Effector memory CD8-positive, alpha-beta T cell (primary cell): ENCODE measurements around the gene MMS19.
"Not testable (repeated sequence)": the region's sequence is repeated elsewhere in the genome, so short reads cannot be mapped to it uniquely, and the experiment has no call there.

Experiments used
- ATAC-seq: fragments of 150-1000 bp; cut with Tn5 transposase; replicated peaks from 2 replicates; pipeline ENCODE4 v1.10.0; 2021; ENCODE audit warnings: mild to moderate bottlenecking, moderate library complexity
- DNase-seq, 3 experiments: peaks; one replicate each; pipeline ENCODE4 v3.0.0; 2021
- H3K27ac Mint-ChIP-seq, 2 donors: one replicate each; pipeline ENCODE4 v1.8.0; 2022; ENCODE audit warnings: mild to moderate bottlenecking in 2 of 2, mixed read lengths in 2 of 2, moderate library complexity in 2 of 2
- H3K27me3 Mint-ChIP-seq, 2 donors: one replicate each; pipeline ENCODE4 v1.8.0; 2022; ENCODE audit warnings: mixed read lengths in 2 of 2
- H3K36me3 Mint-ChIP-seq: one replicate; pipeline ENCODE4 v1.8.0; 2022; ENCODE audit warnings: mild to moderate bottlenecking, moderate library complexity, mixed read lengths; ENCODE audit not compliant: insufficient read depth
- H3K4me1 Mint-ChIP-seq, 2 donors: one replicate each; pipeline ENCODE4 v1.8.0; 2022; ENCODE audit warnings: low read depth in 2 of 2, mixed read lengths in 2 of 2
- H3K4me3 Mint-ChIP-seq, 2 donors: one replicate each; pipeline ENCODE4 v1.8.0; 2022; ENCODE audit warnings: mild to moderate bottlenecking in 2 of 2, mixed read lengths in 2 of 2, moderate library complexity in 2 of 2
- H3K9me3 Mint-ChIP-seq, 2 donors: one replicate each; pipeline ENCODE4 v1.8.0; 2022; ENCODE audit warnings: mixed read lengths in 2 of 2

MMS19 gene

GRCh38 chr10:97435211-97435610, 63.0 kb downstream of the MMS19 start:
- H3K27ac Mint-ChIP-seq = peak overlapping the region in 1 of 2 donors; percentile 44
- H3K36me3 Mint-ChIP-seq = peaks cover 81% of the 10 kb centered on the region
- no peak for ATAC-seq
- H3K27me3 Mint-ChIP-seq = no peaks in the 10 kb centered on the region
- no peak for DNase-seq
- no peaks in the 10 kb centered on the region for H3K4me1 Mint-ChIP-seq
- H3K9me3 Mint-ChIP-seq = no peaks in the 10 kb centered on the region
- H3K4me3 Mint-ChIP-seq = no peak overlapping the region

DNA sequence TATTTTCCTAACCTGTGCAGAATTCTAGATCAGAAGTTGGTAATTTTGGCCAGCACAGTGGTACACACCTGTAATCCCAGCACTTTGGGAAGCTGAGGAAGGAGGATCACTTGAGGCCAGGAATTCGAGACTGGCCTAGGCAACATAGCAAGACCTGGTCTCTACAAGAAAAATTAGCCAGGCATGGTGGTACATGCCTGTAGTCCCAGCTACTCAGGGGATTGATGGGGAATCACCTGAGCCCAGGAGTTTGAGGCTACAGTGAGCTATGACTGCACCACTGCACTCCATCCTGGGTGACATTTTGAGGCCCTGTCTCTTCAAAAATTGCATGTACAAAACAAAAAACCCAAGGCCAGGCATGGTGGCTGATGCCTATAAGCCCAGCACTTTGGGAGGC, 63.7 kb downstream of the MMS19 start:
- Mint-ChIP-seq H3K36me3 (peaks cover 81% of the 10 kb centered on the region), H3K27ac (peak overlapping the region in 1 of 2 donors; percentile 36), H3K9me3 (no peaks in the 10 kb centered on the region), H3K4me3 (no peak overlapping the region), H3K4me1 (peaks cover 0 to 3% of the 10 kb centered on the region in 2 donors), H3K27me3 (no peaks in the 10 kb centered on the region)
- DNase-seq (no peak), ATAC-seq (no peak)

- Mint-ChIP-seq H3K36me3 (peaks cover 82% of the 10 kb centered on the region), H3K9me3 (no peaks in the 10 kb centered on the region), H3K4me3 (no peak overlapping the region), H3K27me3 (no peaks in the 10 kb centered on the region), H3K4me1 (peaks cover 5 to 6% of the 10 kb centered on the region in 2 donors), H3K27ac (peak overlapping the region in 1 of 2 donors; percentile 36)
- ATAC-seq (no peak), DNase-seq (no peak)
Measured at GRCh38 chr10:97434055-97434454, 64.2 kb downstream of the MMS19 start.

DNA sequence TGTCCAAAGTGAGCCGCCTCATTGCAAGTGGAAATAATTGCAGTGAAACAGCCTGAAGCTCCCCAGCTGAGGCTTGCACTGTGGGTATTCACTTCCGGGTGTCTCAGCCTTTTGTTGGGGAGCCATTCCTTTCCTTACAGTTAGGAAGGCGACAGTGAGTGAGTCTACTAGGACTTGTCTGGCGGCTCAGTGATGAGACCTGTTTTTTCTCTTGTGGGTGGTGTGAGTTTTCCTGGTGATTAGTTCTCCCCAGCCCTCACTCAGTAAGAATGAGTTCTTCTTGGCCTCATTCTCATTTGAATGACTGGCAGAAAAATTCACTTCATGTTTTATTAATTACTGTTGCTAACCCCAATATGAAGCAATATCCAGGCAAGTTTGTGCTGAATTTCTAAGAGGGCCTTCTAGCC, 69.6 kb downstream of the MMS19 start:
- Mint-ChIP-seq H3K4me1 (peaks cover 22 to 25% of the 10 kb centered on the region in 2 donors), H3K9me3 (no peaks in the 10 kb centered on the region), H3K4me3 (peak overlapping the region; percentile 87 to 93), H3K27ac (peak overlapping the region; percentile 77 to 93), H3K36me3 (peaks cover 59% of the 10 kb centered on the region), H3K27me3 (no peaks in the 10 kb centered on the region)
- ATAC-seq (no peak), DNase-seq (no peak)

- H3K27ac Mint-ChIP-seq = peak overlapping the region; percentile 77 to 93
- ATAC-seq (no peak), DNase-seq (no peak)
- H3K9me3 Mint-ChIP-seq = no peaks in the 10 kb centered on the region
- peaks cover 54% of the 10 kb centered on the region for H3K36me3 Mint-ChIP-seq
- no peaks in the 10 kb centered on the region for H3K27me3 Mint-ChIP-seq
- peaks cover 27 to 28% of the 10 kb centered on the region in 2 donors for H3K4me1 Mint-ChIP-seq
- peak overlapping the region; percentile 87 to 93 for H3K4me3 Mint-ChIP-seq
Measured at GRCh38 chr10:97427571-97428179, 70.5 kb downstream of the MMS19 start.

DNA sequence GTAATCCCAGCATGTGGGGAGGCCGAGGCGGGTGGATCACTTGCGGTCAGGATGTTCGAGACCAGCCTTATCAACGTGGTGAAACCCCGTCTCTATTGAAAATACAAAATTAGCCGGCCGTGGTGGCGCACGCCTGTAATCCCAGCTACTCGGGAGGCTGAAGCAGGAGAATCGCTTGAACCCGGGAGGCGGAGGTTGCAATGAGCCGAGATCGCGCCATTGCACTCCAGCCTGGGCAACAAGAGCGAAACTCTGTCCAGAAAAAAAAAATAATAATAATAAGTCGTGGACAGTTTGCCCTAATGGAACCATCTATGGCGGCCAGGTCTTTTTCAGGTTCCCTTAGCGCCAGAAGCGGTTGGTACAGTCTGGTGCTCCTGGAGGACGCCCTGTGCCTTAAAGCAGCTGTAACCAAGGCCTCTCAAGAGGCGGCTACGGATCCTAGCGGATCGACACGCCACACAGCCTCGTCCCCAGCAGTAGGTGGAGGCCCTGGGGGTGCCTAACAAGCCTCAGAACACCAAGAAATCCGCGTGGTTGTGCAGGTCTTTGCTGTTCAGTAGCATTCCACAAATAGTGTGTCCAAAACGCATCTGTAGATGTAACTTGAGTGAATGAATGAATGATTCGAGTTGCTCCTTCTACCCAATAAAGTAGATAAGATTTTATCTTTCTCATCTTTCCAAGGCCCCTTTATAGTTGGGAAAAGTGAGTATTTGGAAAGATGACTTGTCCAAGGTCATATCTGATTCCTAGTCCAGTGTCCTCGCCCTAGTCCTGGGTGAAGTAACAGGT, 71.2 kb downstream of the MMS19 start:
- ATAC-seq (no peak), DNase-seq (no peak)
- Mint-ChIP-seq H3K36me3 (peaks cover 52% of the 10 kb centered on the region), H3K4me3 (peak overlapping the region; percentile 87 to 93), H3K27me3 (no peaks in the 10 kb centered on the region), H3K9me3 (no peaks in the 10 kb centered on the region), H3K27ac (peak overlapping the region; percentile 93 to 98), H3K4me1 (peaks cover 27 to 28% of the 10 kb centered on the region in 2 donors)

DNA sequence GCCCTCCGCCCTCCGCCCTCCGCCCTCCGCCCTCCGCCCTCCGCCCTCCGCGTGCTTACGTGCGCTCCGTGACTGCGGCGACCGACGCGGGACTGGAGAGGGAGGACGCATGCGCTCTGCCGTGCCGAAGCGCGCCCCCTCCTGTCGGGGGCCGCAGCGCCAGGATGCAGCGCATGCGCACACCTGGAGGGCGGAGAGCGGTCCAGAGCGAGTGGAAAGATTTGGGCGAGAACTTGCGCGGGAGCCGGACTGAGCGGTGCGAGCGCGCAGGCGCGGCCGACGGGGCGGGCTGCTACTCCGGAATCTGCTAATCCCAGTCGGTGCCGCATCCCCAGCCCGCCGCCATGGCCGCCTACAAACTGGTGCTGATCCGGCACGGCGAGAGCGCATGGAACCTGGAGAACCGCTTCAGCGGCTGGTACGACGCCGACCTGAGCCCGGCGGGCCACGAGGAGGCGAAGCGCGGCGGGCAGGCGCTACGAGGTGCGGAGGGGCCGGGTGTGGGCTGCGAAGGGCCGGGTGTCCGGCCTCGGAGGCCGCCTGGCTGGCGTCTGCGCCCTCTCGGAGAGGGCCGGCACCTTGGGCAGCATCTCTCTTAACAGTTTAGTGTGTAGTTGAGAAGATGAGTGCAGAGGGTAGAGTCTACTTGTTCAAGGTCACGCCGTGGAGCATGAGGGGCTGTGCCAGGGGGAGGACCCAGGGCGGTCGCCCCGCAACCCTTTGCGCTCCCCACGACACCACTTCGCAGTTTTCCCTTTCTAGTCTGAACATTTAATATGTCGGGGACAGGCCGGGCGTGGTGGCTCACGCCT, 72.1 kb downstream of the MMS19 start, which contains the start of gene PGAM1:
TSS of gene PGAM1 (plus strand) at position 228 of the 812 bp plus-strand sequence. CDS start at position 345, 117 bp downstream.
- peak; percentile 85 for ATAC-seq
- Mint-ChIP-seq H3K36me3 (peaks cover 45% of the 10 kb centered on the region), H3K27me3 (no peaks in the 10 kb centered on the region), H3K4me3 (peak within 1 kb of the TSS; percentile 87 to 93), H3K4me1 (peaks cover 27 to 28% of the 10 kb centered on the region in 2 donors), H3K27ac (peak within 1 kb of the TSS; percentile 93 to 98), H3K9me3 (no peaks in the 10 kb centered on the region)
- DNase-seq = peak; percentile 89 to 95 (median 91)

DNA sequence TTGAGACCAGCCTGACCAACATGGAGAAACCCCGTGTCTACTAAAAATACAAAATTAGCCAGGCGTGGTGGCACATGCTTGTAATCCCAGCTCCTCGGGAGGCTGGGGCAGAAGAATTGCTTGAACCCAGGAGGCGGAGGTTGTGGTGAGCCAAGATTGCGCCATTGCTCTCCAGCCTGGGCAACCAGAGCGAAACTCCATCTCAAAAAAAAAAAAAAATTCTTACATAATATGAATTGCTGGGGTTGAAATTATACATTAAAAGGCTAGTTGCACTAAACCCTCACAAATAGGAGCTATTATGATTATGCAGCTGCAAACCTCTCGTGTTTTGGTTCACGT, 74.5 kb downstream of the MMS19 start:
- H3K27ac Mint-ChIP-seq, ATAC-seq, H3K9me3 Mint-ChIP-seq, DNase-seq, H3K4me3 Mint-ChIP-seq, H3K27me3 Mint-ChIP-seq: not testable (repeated sequence)
- peaks cover 26% of the 10 kb centered on the region for H3K36me3 Mint-ChIP-seq
- H3K4me1 Mint-ChIP-seq = peaks cover 29% of the 10 kb centered on the region in 2 donors

DNA sequence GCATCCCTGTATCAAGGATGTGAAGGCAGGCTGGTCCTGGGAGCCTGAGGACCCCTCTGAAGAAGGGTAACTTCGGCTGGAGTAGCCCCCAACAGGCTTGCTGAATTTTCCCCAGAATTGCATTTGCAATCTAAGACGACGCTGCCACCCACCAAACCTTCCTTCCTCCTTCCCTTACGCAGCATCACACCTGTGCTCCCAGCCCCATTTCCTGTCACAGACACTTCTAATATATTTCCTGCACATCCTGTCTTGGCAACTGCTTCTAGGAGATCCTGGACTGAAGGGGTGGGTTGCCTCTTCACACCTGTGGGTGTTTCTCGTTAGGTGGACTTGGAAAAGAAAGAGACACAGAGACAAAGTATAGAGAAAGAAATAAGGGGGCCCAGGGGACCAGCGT, 81.7 kb downstream of the MMS19 start:
- Mint-ChIP-seq H3K4me1 (peaks cover 36 to 39% of the 10 kb centered on the region in 2 donors), H3K27me3 (no peaks in the 10 kb centered on the region), H3K4me3 (peak overlapping the region in 1 of 2 donors; percentile 14), H3K27ac (peak overlapping the region in 1 of 2 donors; percentile 93), H3K36me3 (peaks cover 10% of the 10 kb centered on the region), H3K9me3 (no peaks in the 10 kb centered on the region)
- no peak for DNase-seq
- ATAC-seq = no peak

DNA sequence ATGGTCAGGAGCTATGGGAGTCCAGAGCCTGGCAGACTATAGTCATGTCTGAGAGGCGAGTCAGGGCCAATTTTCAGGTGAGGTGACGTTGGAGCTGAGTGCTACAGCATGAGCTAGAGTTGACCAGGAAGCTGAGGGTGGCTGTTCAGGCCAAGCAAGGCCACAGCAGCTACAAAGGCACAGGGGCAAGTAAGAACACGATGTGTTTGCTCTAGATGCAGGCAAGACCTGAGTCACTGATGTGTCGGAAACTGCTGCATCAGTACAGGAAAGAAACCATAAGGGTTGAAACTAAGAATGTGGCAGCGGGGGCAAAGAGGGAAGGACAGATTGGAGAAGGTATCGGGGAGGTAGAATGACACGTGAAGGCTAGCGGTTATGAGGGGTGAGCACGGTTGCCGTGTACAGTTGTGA, 85.3 kb downstream of the MMS19 start:
- DNase-seq (no peak), ATAC-seq (no peak)
- peak overlapping the region; percentile 1 to 13 for H3K4me3 Mint-ChIP-seq
- peaks cover 22 to 30% of the 10 kb centered on the region in 2 donors for H3K4me1 Mint-ChIP-seq
- peaks cover 7% of the 10 kb centered on the region for H3K36me3 Mint-ChIP-seq
- H3K27me3 Mint-ChIP-seq = no peaks in the 10 kb centered on the region
- H3K9me3 Mint-ChIP-seq = no peaks in the 10 kb centered on the region
- H3K27ac Mint-ChIP-seq = peak overlapping the region; percentile 2 to 88

- no peaks in the 10 kb centered on the region for H3K9me3 Mint-ChIP-seq
- H3K36me3 Mint-ChIP-seq = peaks cover 7% of the 10 kb centered on the region
- no peak overlapping the region for H3K27ac Mint-ChIP-seq
- no peak for ATAC-seq
- no peak overlapping the region for H3K4me3 Mint-ChIP-seq
- peaks cover 21 to 33% of the 10 kb centered on the region in 2 donors for H3K4me1 Mint-ChIP-seq
- H3K27me3 Mint-ChIP-seq = no peaks in the 10 kb centered on the region
- no peak for DNase-seq
Measured at GRCh38 chr10:97411406-97411805, 86.8 kb downstream of the MMS19 start.

DNA sequence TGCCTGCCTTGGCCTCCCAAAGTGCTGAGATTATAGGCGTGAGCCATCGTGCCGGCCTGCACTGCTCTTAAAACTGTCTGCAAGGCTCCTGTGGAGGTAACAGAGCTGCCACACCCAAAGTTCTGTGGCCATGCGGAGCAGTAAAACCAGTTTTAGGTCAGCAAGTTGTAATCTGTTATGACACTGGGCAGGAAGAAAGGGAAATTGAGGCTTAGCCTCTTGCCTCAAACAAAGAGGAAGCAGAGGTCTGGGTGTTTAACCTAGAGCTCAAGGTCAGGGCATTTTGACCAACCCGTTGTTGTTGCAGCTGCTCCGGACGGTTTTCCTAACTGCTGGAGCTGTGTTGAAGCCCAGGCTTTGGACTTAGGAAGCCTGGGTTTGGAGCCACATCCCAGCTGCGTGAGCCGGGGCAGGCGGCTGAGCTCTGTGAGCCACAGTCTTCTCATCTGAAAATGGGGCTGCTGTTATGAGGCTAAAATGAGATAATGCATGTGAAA, 89.7 kb downstream of the MMS19 start:
- DNase-seq (no peak), ATAC-seq (no peak)
- Mint-ChIP-seq H3K4me1 (peaks cover 11 to 13% of the 10 kb centered on the region in 2 donors), H3K36me3 (peaks cover 1% of the 10 kb centered on the region), H3K4me3 (no peak overlapping the region), H3K27ac (peak overlapping the region in 1 of 2 donors; percentile 54), H3K27me3 (no peaks in the 10 kb centered on the region), H3K9me3 (no peaks in the 10 kb centered on the region)
